Measurements from ENCODE around the gene HPX. TPM values are rescaled to one million over a fixed set of nuclear protein-coding genes. Genes with fewer than 3 reads are reported as not detected.

HPX gene
- total RNA-seq, 1 experiment from 2014 or later = 0.20 TPM

DNA sequence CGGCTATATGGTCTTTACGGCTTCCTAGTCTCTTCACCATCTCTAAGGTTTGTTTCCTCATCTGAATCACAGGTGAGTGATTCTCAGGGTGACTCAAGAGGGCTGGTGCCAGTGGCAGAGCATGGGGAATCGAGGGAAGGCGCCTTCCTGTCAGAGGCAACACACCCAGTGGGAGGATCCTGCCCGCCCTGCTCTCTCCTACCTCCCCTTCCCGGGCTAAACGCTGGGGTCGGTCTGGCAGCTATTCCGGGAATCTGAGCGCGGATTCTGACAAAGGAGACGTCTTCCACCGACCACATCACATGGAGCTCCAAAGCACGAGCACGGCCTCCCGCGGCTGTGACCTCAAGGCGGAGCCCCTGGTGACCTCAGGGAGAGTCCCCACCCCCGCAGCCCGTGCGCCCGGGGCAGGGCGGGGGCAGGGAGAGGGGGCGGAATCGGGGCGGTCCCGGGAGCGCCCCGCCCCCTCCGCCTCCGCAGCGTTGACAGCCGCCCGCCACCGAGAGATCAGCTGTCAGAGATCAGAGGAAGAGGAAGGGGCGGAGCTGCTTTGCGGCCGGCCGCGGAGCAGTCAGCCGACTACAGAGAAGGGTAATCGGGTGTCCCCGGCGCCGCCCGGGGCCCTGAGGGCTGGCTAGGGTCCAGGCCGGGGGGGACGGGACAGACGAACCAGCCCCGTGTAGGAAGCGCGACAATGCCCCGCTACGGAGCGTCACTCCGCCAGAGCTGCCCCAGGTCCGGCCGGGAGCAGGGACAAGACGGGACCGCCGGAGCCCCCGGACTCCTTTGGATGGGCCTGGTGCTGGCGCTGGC is 50.7 kb downstream of the HPX start, which contains the start of gene SMPD1:
TSS of gene SMPD1 (plus strand) at position 570 of the 813 bp plus-strand sequence. CDS start at position 695, 125 bp downstream.
- peak; percentile 86 for DNase-seq
- Histone ChIP-seq H3K36me3 (no peaks in the 10 kb centered on the region; the same call in 1 of the 2 replicates), H3K9me3 (no peaks in the 10 kb centered on the region), H3K4me3 (peak within 1 kb of the TSS; percentile 82), H3K27me3 (no peaks in the 10 kb centered on the region)

GRCh38 chr11:6388748-6389147 is 52.0 kb downstream of the HPX start:
- Histone ChIP-seq H3K9me3 (no peaks in the 10 kb centered on the region), H3K27me3 (no peaks in the 10 kb centered on the region), H3K36me3 (no peaks in the 10 kb centered on the region; the same call in 1 of the 2 replicates), H3K4me3 (no peak overlapping the region; the same call in 1 of the 2 replicates)
- DNase-seq = no peak

- peak; percentile 35 for DNase-seq
- Histone ChIP-seq H3K27me3 (no peaks in the 10 kb centered on the region), H3K9me3 (no peaks in the 10 kb centered on the region), H3K4me3 (no peak overlapping the region), H3K36me3 (no peaks in the 10 kb centered on the region)
These were observed 52.8 kb downstream of the HPX start for GRCh38 chr11:6387811-6388599.

DNA sequence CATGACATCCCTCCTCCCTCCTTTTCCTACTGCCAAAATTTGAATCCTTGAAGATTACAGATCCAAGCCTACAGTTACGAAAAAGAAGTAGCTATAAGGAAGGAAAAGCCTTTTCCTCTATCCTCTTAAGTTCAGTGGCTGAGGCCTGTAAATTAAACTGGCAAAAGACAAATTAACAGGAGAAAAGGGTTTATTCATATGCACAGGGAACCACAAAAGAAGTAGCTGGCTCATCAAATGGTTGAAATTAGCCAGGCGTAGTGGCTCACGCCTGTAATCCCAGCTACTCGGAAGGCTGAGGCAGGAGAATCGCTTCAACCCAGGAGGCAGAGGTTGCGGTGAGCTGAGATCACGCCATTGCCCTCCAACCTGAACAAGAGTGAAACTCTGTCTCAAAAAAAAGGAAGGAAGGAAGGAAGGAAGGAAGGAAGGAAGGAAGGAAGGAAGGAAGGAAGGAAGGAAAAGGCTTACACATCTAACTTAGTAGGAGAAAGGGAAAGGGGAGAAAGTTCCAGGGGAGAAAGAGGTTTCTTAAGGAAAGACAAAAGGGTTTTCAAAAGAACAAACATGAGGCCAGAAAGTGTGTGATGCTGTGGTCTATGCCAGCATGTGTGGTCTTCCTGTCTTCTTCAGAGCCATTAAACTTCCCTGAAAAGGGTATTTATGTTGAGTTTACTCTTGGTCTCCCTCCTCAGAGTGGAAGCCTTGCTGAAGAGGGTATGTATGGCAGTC is 55.6 kb downstream of the HPX start:
- Histone ChIP-seq H3K4me3 (no peak overlapping the region), H3K9me3 (no peaks in the 10 kb centered on the region), H3K27me3 (no peaks in the 10 kb centered on the region), H3K36me3 (no peaks in the 10 kb centered on the region)
- DNase-seq = no peak

Other genes starting within 250 kb of the HPX start
- gene OR52W1, start 241.8 kb downstream of the HPX start, total RNA-seq (2014; rRNA removed; shearing (Covaris generic); ENCODE audit: low replicate concordance) = not detected in 2 replicates
- gene C11orf42, start 235.4 kb downstream of the HPX start, total RNA-seq (2014; rRNA removed; shearing (Covaris generic); ENCODE audit: low replicate concordance) = not detected in 2 replicates
- gene FHIP1B, start 206.4 kb downstream of the HPX start, total RNA-seq (2014; rRNA removed; shearing (Covaris generic); ENCODE audit: low replicate concordance) = 9.2 and 9.7 TPM in 2 replicates
- gene CNGA4, start 201.9 kb downstream of the HPX start, total RNA-seq (2014; rRNA removed; shearing (Covaris generic); ENCODE audit: low replicate concordance) = not detected in 2 replicates
- not detected in 2 replicates for gene CCKBR, start 181.1 kb downstream of the HPX start, total RNA-seq (2014; rRNA removed; shearing (Covaris generic); ENCODE audit: low replicate concordance)
- gene CAVIN3, start 120.5 kb downstream of the HPX start, total RNA-seq (2014; rRNA removed; shearing (Covaris generic); ENCODE audit: low replicate concordance) = 159 and 168 TPM in 2 replicates
- gene SMPD1, start 50.5 kb downstream of the HPX start, total RNA-seq (2014; rRNA removed; shearing (Covaris generic); ENCODE audit: low replicate concordance) = 13.1 and 17.7 TPM in 2 replicates
- 7.2 and 21.1 TPM in 2 replicates for gene APBB1, start 21.9 kb downstream of the HPX start, total RNA-seq (2014; rRNA removed; shearing (Covaris generic); ENCODE audit: low replicate concordance)
- 12.8 and 19.8 TPM in 2 replicates for gene TRIM3, start 33.0 kb upstream of the HPX start, total RNA-seq (2014; rRNA removed; shearing (Covaris generic); ENCODE audit: low replicate concordance)
- gene ARFIP2, start 40.3 kb upstream of the HPX start, total RNA-seq (2014; rRNA removed; shearing (Covaris generic); ENCODE audit: low replicate concordance) = 40.8 and 53.9 TPM in 2 replicates
- gene TIMM10B, start 40.5 kb upstream of the HPX start, total RNA-seq (2014; rRNA removed; shearing (Covaris generic); ENCODE audit: low replicate concordance) = 28.5 and 34.4 TPM in 2 replicates
- gene DNHD1, start 56.3 kb upstream of the HPX start, total RNA-seq (2014; rRNA removed; shearing (Covaris generic); ENCODE audit: low replicate concordance) = 5.1 and 9.1 TPM in 2 replicates
- 21.1 and 32.9 TPM in 2 replicates for gene RRP8, start 162.6 kb upstream of the HPX start, total RNA-seq (2014; rRNA removed; shearing (Covaris generic); ENCODE audit: low replicate concordance)
- gene ILK, start 162.8 kb upstream of the HPX start, total RNA-seq (2014; rRNA removed; shearing (Covaris generic); ENCODE audit: low replicate concordance) = 92.9 and 136 TPM in 2 replicates
- 59.5 and 111 TPM in 2 replicates for gene TAF10, start 171.2 kb upstream of the HPX start, total RNA-seq (2014; rRNA removed; shearing (Covaris generic); ENCODE audit: low replicate concordance)
- 2.5 and 15.2 TPM in 2 replicates for gene TPP1, start 178.4 kb upstream of the HPX start, total RNA-seq (2014; rRNA removed; shearing (Covaris generic); ENCODE audit: low replicate concordance)
- gene DCHS1, start 214.8 kb upstream of the HPX start, total RNA-seq (2014; rRNA removed; shearing (Covaris generic); ENCODE audit: low replicate concordance) = 4.3 and 5.4 TPM in 2 replicates
- 77.2 and 1,705 TPM in 2 replicates for gene MRPL17, start 242.4 kb upstream of the HPX start, total RNA-seq (2014; rRNA removed; shearing (Covaris generic); ENCODE audit: low replicate concordance)

Measured in MG63 (cell line).